ENCODE data around the gene CACNB2. TPM values are rescaled to one million over a fixed set of nuclear protein-coding genes. Genes with fewer than 3 reads are reported as not detected.

The CACNB2 gene
- total RNA-seq, 1 donor from 2014 or later: not detected

- H3K4me3 Mint-ChIP-seq: no peak overlapping the region
Measured at GRCh38 chr10:18409599-18410397, 269.6 kb downstream of the CACNB2 start.

GRCh38 chr10:18414061-18414460 lies 273.8 kb downstream of the CACNB2 start:
- Mint-ChIP-seq H3K36me3 (ENCODE audit: low read depth) (no peaks in the 10 kb centered on the region), H3K9me3 (peaks cover 5% of the 10 kb centered on the region), H3K4me1 (peaks cover 13% of the 10 kb centered on the region), H3K27ac (no peak overlapping the region), H3K4me3 (no peak overlapping the region), H3K27me3 (no peaks in the 10 kb centered on the region)
- ChIA-PET CTCF (no interaction called here), POLR2A (no interaction called here)
- ATAC-seq (ENCODE audit: low read depth) (no peak), DNase-seq (no peak)
- no peak for TF ChIP-seq CTCF (IDR thresholded peaks at IDR 0.05)
- intact Hi-C loops (cut with micrococcal nuclease): no loop called here

More at GRCh38 chr10:18409599-18410397, 269.6 kb downstream of the CACNB2 start:
- no peaks in the 10 kb centered on the region for H3K27me3 Mint-ChIP-seq
- intact Hi-C loops (cut with micrococcal nuclease): no loop called here
- POLR2A ChIA-PET: no interaction called here
- H3K27ac Mint-ChIP-seq: no peak overlapping the region
- no peaks in the 10 kb centered on the region for H3K4me1 Mint-ChIP-seq
- no peaks in the 10 kb centered on the region for H3K9me3 Mint-ChIP-seq
- no peak for DNase-seq
- ATAC-seq (ENCODE audit: low read depth): no peak
- no peaks in the 10 kb centered on the region for H3K36me3 Mint-ChIP-seq (ENCODE audit: low read depth)
- CTCF ChIA-PET: no interaction called here
- no peak for TF ChIP-seq CTCF (IDR thresholded peaks at IDR 0.05)

- intact Hi-C loops (cut with micrococcal nuclease): no loop called here
- ChIA-PET POLR2A (no interaction called here), CTCF (no interaction called here)
- no peak overlapping the region for H3K4me3 Mint-ChIP-seq
- ATAC-seq (ENCODE audit: low read depth) (no peak), DNase-seq (no peak)
- no peaks in the 10 kb centered on the region for H3K36me3 Mint-ChIP-seq (ENCODE audit: low read depth)
- peaks cover 13% of the 10 kb centered on the region for H3K4me1 Mint-ChIP-seq
- H3K27ac Mint-ChIP-seq: no peak overlapping the region
- peaks cover 5% of the 10 kb centered on the region for H3K9me3 Mint-ChIP-seq
- no peaks in the 10 kb centered on the region for H3K27me3 Mint-ChIP-seq
- no peak for TF ChIP-seq CTCF (IDR thresholded peaks at IDR 0.05)
Measured at GRCh38 chr10:18417950-18418527, 277.8 kb downstream of the CACNB2 start.

- TF ChIP-seq CTCF (IDR thresholded peaks at IDR 0.05): no peak
- H3K4me3 Mint-ChIP-seq: no peak overlapping the region
- H3K27ac Mint-ChIP-seq: no peak overlapping the region
- ChIA-PET POLR2A (no interaction called here), CTCF (no interaction called here)
- DNase-seq (no peak), ATAC-seq (ENCODE audit: low read depth) (no peak)
- H3K36me3 Mint-ChIP-seq (ENCODE audit: low read depth): no peaks in the 10 kb centered on the region
- peaks cover 13% of the 10 kb centered on the region for H3K4me1 Mint-ChIP-seq
- intact Hi-C loops (cut with micrococcal nuclease): no loop called here
- peaks cover 5% of the 10 kb centered on the region for H3K9me3 Mint-ChIP-seq
- no peaks in the 10 kb centered on the region for H3K27me3 Mint-ChIP-seq
Measured at GRCh38 chr10:18418541-18419215, 278.5 kb downstream of the CACNB2 start.

- ChIA-PET POLR2A (no interaction called here), CTCF (no interaction called here)
- peaks cover 13% of the 10 kb centered on the region for H3K4me1 Mint-ChIP-seq
- intact Hi-C loops (cut with micrococcal nuclease): no loop called here
- no peak for ATAC-seq (ENCODE audit: low read depth)
- H3K4me3 Mint-ChIP-seq: no peak overlapping the region
- DNase-seq: no peak
- no peaks in the 10 kb centered on the region for H3K27me3 Mint-ChIP-seq
- TF ChIP-seq CTCF (IDR thresholded peaks at IDR 0.05): no peak
- H3K27ac Mint-ChIP-seq: no peak overlapping the region
- peaks cover 5% of the 10 kb centered on the region for H3K9me3 Mint-ChIP-seq
- no peaks in the 10 kb centered on the region for H3K36me3 Mint-ChIP-seq (ENCODE audit: low read depth)
Measured at GRCh38 chr10:18419945-18420344, 279.7 kb downstream of the CACNB2 start.
